K562 (cell line): ENCODE data around the gene HOXC10. TPM values are rescaled to one million over a fixed set of nuclear protein-coding genes. Genes with fewer than 3 reads are reported as not detected.

Source experiments
- ARID2 ChIP-seq: fragments of 450-650 bp; IDR thresholded peaks from 2 replicates; pipeline ENCODE4 v1.6.1; 2017; ENCODE audit warnings: antibody characterized with exemption, mild to moderate bottlenecking
- BRCA1 ChIP-seq, 2 experiments: fragments of 450-650 bp in 1 of 2; sonication (generic) in 1 of 2; formaldehyde crosslinking in 1 of 2; IDR thresholded peaks; 2 replicates each; pipeline versions ENCODE4 v1.5.0 to v1.6.1; 2017 to 2020; ENCODE audit warnings: mild to moderate bottlenecking in 1 of 2, missing genetic modification reagents in 1 of 2
- CEBPB ChIP-seq: fragments of 450-650 bp; IDR thresholded peaks from 2 replicates; pipeline ENCODE4 v1.6.1; 2016; ENCODE audit warnings: missing genetic modification characterization, missing compliant biosample characterization
- CHD1 ChIP-seq: fragments of 200-600 bp; sonication (generic); IDR thresholded peaks from one replicate; pipeline ENCODE4 v1.6.1; 2012; ENCODE audit warnings: mild to moderate bottlenecking, moderate library complexity, low read length, inconsistent platforms
- CXXC5 ChIP-seq: fragments of 250-450 bp; sonication (Bioruptor Pico); IDR thresholded peaks from 2 replicates; pipeline ENCODE4 v1.8.0; 2022; ENCODE audit warnings: inconsistent platforms, mild to moderate bottlenecking, moderate library complexity
- DPF2 ChIP-seq: fragments of 450-650 bp; IDR thresholded peaks from 2 replicates; pipeline ENCODE4 v1.6.1; 2016
- ELK1 ChIP-seq: sonication (generic); formaldehyde crosslinking; IDR thresholded peaks from 2 replicates; pipeline ENCODE4 v1.8.1; 2022; ENCODE audit warnings: missing genetic modification reagents
- ETS2 ChIP-seq: IDR thresholded peaks from 2 replicates; pipeline ENCODE4 v1.6.1; 2016; ENCODE audit warnings: borderline replicate concordance, missing genetic modification characterization, mild to moderate bottlenecking, moderate library complexity, missing compliant biosample characterization; ENCODE audit not compliant: poor library complexity, severe bottlenecking
- HCFC1 ChIP-seq: IDR thresholded peaks from 2 replicates; pipeline ENCODE4 v1.6.1; 2012; ENCODE audit warnings: low read depth, low read length, improper control_type of control experiment
- HDAC2 ChIP-seq: fragments of 450-650 bp; IDR thresholded peaks from 2 replicates; pipeline ENCODE4 v1.6.1; 2016; ENCODE audit warnings: mild to moderate bottlenecking
- MBD2 ChIP-seq: sonication (generic); IDR thresholded peaks from 2 replicates; pipeline ENCODE4 v1.6.1; 2016; ENCODE audit warnings: low read depth, borderline replicate concordance
- NUFIP1 ChIP-seq: fragments of 450-650 bp; IDR thresholded peaks from 2 replicates; pipeline ENCODE4 v1.6.1; 2018; ENCODE audit not compliant: partially characterized antibody
- POLR2B ChIP-seq: fragments of 450-650 bp; IDR thresholded peaks from 2 replicates; pipeline ENCODE4 v1.6.1; 2018; ENCODE audit warnings: low read depth; ENCODE audit not compliant: partially characterized antibody
- SMAD1 ChIP-seq: fragments of 150-350 bp; IDR thresholded peaks from 2 replicates; pipeline ENCODE4 v1.6.1; 2014; ENCODE audit warnings: low read length, low read depth; ENCODE audit not compliant: partially characterized antibody
- TBL1XR1 ChIP-seq, 2 experiments: IDR thresholded peaks; 2 replicates each; pipeline ENCODE4 v1.6.1; 2012; ENCODE audit warnings: improper control_type of control experiment in 2 of 2, low read length in 2 of 2, mild to moderate bottlenecking in 1 of 2
- THAP12 ChIP-seq: fragments of 250-450 bp; sonication (Bioruptor Pico); IDR thresholded peaks from 2 replicates; pipeline ENCODE4 v1.9.0; 2021; ENCODE audit warnings: mild to moderate bottlenecking, inconsistent platforms
- XRCC4 ChIP-seq: IDR thresholded peaks from one replicate; pipeline ENCODE4 v1.6.1; 2011; ENCODE audit not compliant: insufficient read depth, insufficient read length; ENCODE audit errors: extremely low read depth
- ZNF561 ChIP-seq: fragments of 450-650 bp; formaldehyde crosslinking; conservative IDR thresholded peaks from 2 replicates; pipeline ENCODE4 v1.4.0; 2020; ENCODE audit warnings: mild to moderate bottlenecking, moderate library complexity
- ZNF609 ChIP-seq: sonication (generic); formaldehyde crosslinking; IDR thresholded peaks from 2 replicates; pipeline ENCODE4 v1.8.1; 2023; ENCODE audit warnings: missing genetic modification reagents, mild to moderate bottlenecking, borderline replicate concordance
- polyA plus RNA-seq, 8 experiments: library from polyadenylated mRNA; depleted of rRNA in 4 of 8; stranded (reverse) in 5 of 8; unstranded in 3 of 8; fragments of >200 nt; fragmentation: Nextera tagmentation in 2 of 8; fragmentation: Illumina TruSeq in 1 of 8; extraction: Ambion mirVana in 2 of 8; extraction: Trizol in 1 of 8; gene quantifications; 2 replicates each; pipeline versions ENCODE4 v1.2.1 to v1.2.3, GENCODE V29; 2011 to 2014; ENCODE audit warnings: inconsistent platforms in 1 of 8, missing spikeins in 1 of 8
- total RNA-seq, 7 experiments: library from RNA; depleted of rRNA in 6 of 7; stranded (reverse); fragments of >200 nt in 6 of 7; fragmentation: Illumina TruSeq in 2 of 7; extraction: Trizol in 2 of 7; gene quantifications; 2 replicates each; pipeline versions ENCODE4 v1.2.1 to v1.2.3, GENCODE V29; 2011 to 2021; ENCODE audit warnings: low replicate concordance in 1 of 7

HOXC10 gene
- total and polyA plus RNA-seq, 9 of the 15 experiments (the other 6 are each of a cell fraction or from before 2014, with no cell fraction given): 0.13 to 0.77 (median 0.35) TPM; not detected in 2

GRCh38 chr12:53994264-53995001 lies 9.5 kb downstream of the HOXC10 start (continued):
- TF ChIP-seq HDAC2: no peak
- TF ChIP-seq MBD2: no peak
- TF ChIP-seq DPF2: peak; percentile 45; the same call in 1 of the 2 replicates
- no peak for TF ChIP-seq ZNF561 (CRISPR knock-in tag)
- TF ChIP-seq NUFIP1: peak; percentile 80
- no peak for TF ChIP-seq XRCC4
- no peak for TF ChIP-seq ZNF609 (CRISPR knock-in tag)
- no peak for TF ChIP-seq BRCA1 (IDR thresholded peaks at IDR 0.05)
- no peak for TF ChIP-seq BRCA1 (CRISPR knock-in tag; IDR thresholded peaks at IDR 0.05)
- no peak for TF ChIP-seq CHD1
- no peak for TF ChIP-seq ELK1 (CRISPR knock-in tag)
- no peak for TF ChIP-seq HCFC1
- TF ChIP-seq SMAD1: no peak
- peak; percentile 68 for TF ChIP-seq CXXC5 (CRISPR knock-in tag)
- TF ChIP-seq CEBPB: no peak
- TF ChIP-seq TBL1XR1 (IDR thresholded peaks at IDR 0.05; ENCODE audit: low read length in 2 of 2): no peak
- no peak for TF ChIP-seq ETS2 (tag)
- TF ChIP-seq POLR2B: peak; percentile 18
- TF ChIP-seq ARID2: no peak
- TF ChIP-seq THAP12 (CRISPR knock-in tag): 0 out of 2 replicates have a peak, but pooled peaks have one; percentile 46
